ENCODE data around the gene MYO9A.
"Not testable (repeated sequence)": the region's sequence is repeated elsewhere in the genome, so short reads cannot be mapped to it uniquely, and the experiment has no call there.

Gene MYO9A

DNA sequence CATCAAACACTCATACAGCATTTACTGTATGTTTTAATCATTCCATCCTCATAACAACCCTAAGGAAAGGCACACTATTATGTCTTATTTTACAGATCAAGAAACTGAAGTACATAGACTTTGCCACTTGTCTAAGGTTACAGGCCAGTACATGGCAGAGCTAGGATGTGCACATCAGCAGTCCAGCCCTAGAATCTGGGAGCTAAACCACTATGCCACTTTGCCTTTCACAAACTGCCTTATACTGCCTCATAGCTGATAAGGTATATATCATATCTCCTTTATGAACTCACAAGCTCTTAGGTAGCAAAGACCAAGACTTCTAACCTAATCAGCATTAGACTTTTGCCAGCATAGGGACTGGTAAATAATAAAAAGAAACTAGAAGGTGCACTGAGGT lies 49.1 kb downstream of the MYO9A start:
- no peak for DNase-seq (ENCODE audit: low read depth)
- H3K4me3 ChIP-seq (ENCODE audit: control insufficient read depth, low read depth, low read length), result no peak overlapping the region
- TF ChIP-seq, protein P1, sequence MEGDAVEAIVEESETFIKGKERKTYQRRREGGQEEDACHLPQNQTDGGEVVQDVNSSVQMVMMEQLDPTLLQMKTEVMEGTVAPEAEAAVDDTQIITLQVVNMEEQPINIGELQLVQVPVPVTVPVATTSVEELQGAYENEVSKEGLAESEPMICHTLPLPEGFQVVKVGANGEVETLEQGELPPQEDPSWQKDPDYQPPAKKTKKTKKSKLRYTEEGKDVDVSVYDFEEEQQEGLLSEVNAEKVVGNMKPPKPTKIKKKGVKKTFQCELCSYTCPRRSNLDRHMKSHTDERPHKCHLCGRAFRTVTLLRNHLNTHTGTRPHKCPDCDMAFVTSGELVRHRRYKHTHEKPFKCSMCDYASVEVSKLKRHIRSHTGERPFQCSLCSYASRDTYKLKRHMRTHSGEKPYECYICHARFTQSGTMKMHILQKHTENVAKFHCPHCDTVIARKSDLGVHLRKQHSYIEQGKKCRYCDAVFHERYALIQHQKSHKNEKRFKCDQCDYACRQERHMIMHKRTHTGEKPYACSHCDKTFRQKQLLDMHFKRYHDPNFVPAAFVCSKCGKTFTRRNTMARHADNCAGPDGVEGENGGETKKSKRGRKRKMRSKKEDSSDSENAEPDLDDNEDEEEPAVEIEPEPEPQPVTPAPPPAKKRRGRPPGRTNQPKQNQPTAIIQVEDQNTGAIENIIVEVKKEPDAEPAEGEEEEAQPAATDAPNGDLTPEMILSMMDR (conservative IDR thresholded peaks at IDR 0.05; ENCODE audit: control insufficient read depth, insufficient read depth, low read depth, low read length), result no peak

DNA sequence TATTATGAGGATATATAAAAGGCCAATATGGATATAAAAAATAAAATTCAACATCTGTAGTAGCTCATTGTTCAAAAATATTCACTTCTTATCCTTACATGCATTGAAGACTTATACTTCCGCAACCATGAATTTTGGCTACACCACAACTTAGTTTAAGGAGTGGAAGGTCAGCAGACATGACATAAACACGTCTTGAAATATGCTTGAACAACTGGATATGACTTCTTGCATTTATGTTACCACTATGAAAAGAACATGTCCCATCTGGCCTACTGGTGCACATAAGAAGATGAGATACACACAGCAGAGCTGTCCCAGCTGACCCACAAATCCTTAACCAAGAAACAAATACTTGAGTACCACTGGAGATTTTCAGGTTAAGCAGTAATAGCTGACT lies 52.1 kb downstream of the MYO9A start:
- DNase-seq (ENCODE audit: low read depth), result no peak
- TF ChIP-seq, protein P1 (conservative IDR thresholded peaks at IDR 0.05; ENCODE audit: control insufficient read depth, insufficient read depth, low read depth, low read length), result no peak
- H3K4me3 ChIP-seq (ENCODE audit: control insufficient read depth, low read depth, low read length), result no peak overlapping the region

DNA sequence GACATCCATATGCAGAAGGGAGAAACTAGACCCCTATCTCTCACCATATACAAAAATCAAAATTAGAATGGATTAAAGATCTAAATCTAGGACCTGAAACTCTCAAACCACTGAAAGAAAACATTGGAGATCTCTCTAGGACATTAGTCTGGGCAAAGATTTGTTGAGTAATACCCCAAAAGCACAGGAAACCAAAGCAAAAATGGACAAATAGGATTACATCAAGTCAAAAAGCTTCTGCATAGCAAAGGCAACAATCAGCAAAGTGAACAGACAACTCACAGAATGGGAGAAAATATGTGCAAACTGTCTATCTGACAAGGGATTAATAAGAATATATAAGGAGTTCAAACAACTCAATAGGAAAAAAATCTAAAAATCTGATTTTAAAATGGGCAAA lies 54.8 kb downstream of the MYO9A start:
- peak; percentile 16 for DNase-seq (ENCODE audit: low read depth)
- TF ChIP-seq, protein P1 (conservative IDR thresholded peaks at IDR 0.05; ENCODE audit: control insufficient read depth, insufficient read depth, low read depth, low read length), result no peak
- H3K4me3 ChIP-seq (ENCODE audit: control insufficient read depth, low read depth, low read length), result no peak overlapping the region

DNA sequence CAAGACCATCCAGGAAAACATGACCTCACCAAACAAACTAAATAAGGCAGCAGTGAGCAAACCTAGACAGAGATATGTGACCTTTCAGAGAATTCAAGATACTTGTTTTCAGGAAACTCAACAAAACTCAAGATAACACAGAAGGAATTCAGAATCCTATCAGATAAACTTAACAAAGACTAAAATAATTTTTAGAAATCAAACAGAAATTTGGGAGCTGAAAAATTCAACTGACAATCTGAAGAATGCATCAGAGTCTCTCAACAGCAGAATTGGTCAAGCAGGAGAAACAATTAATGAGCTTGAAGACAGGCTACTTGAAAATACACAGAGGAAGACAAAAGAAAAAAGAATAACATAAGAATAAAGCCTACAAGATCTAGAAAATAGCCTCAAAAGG lies 55.6 kb downstream of the MYO9A start:
- TF ChIP-seq, protein P1 (conservative IDR thresholded peaks at IDR 0.05; ENCODE audit: control insufficient read depth, insufficient read depth, low read depth, low read length), result no peak
- H3K4me3 ChIP-seq (ENCODE audit: control insufficient read depth, low read depth, low read length), result no peak overlapping the region
- DNase-seq (ENCODE audit: low read depth), result no peak

DNA sequence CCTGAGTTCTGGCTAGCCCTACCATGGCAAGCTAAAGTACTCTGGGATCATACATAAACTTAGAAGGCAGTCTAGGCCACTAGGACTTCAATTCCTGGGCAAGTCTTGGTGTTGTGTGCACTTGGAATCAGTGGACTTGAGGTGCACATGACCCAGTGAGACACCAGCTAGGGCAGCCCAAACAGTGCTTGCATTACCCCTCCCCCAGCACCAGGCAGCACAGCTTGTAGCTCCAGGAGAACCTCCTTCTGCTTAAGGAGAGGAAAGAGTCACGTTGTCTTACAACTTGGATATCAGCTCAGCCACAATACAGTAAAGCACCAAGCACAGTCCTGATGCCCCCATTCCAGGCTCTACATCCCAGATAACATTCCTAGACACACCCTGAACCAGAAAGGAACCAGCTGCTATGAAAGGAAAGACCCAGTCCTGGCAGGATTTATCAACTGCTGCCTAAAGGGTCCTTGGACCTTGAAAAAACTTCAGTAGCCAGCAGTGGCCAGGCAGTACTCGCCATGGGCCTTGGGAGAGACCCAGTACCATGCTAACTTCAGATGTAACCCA lies 57.2 kb downstream of the MYO9A start:
- TF ChIP-seq, protein P1 (conservative IDR thresholded peaks at IDR 0.05; ENCODE audit: control insufficient read depth, insufficient read depth, low read depth, low read length), result no peak
- DNase-seq (ENCODE audit: low read depth), result no peak
- H3K4me3 ChIP-seq (ENCODE audit: control insufficient read depth, low read depth, low read length), result no peak overlapping the region

DNA sequence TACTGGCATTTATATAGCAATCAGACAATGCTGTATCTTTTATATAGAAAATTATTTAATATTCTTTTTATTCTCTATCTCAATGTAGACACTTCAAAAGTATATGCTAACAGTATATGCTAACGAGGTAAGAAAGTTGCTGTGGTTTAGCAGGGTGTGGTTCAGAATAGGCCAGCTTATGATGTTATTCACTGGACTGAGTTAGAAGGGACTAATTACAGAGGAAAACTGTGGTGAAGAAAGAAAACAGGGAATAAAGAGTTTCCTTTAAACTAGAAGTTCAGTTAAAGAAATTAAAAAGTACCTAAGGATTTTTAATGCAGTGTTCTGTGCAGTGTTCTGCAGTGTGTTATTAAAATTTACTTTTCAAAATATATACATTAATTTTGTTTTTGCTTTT lies 59.4 kb downstream of the MYO9A start:
- H3K4me3 ChIP-seq (ENCODE audit: control insufficient read depth, low read depth, low read length), result no peak overlapping the region
- no peak for DNase-seq (ENCODE audit: low read depth)
- TF ChIP-seq, protein P1 (conservative IDR thresholded peaks at IDR 0.05; ENCODE audit: control insufficient read depth, insufficient read depth, low read depth, low read length), result no peak

DNA sequence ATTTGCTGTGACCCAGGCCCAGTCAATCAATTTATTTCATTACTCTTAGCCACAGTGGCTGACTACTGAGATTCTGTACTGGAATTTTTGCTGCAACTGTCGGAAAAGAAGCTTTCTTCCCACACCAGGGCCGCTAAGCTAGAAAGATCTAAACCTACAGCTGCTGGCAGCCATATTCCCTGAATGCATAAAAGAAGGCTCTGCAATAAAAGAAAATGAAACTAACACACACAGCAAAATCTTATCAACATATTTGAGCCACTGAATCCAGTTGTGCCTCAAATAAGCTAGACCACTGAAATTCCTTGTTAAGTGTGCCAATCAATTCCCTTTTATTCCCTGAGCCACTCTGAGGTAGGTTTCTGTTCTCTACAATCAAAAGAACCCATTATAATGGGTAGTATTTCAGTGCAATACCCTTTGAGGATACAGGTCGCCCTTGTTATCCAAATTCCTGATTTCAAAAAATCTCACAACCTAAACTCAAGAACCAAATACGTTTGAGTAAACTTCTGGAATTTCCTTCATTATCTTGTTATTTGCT lies 60.3 kb downstream of the MYO9A start:
- H3K4me3 ChIP-seq (ENCODE audit: control insufficient read depth, low read depth, low read length), result no peak overlapping the region
- TF ChIP-seq, protein P1 (conservative IDR thresholded peaks at IDR 0.05; ENCODE audit: control insufficient read depth, insufficient read depth, low read depth, low read length), result no peak
- no peak for DNase-seq (ENCODE audit: low read depth)

DNA sequence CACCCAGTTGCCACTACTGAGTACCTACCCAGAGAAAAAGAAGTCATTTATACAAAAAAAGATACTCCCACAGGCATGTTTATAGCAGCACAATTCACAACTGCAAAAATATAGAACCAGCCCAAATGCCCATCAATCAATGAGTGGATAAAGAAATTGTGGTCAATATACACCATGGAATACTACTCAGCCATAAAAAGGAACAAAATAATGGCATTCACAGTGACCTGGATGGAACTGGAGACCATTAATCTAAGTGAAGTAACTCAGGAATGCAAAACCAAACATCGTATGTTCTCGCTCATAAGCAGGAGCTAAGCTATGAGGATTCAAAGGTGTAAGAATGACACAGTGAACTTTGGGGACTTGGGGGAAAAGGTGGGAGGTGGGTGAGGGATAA lies 61.7 kb downstream of the MYO9A start:
- not testable (repeated sequence) for DNase-seq (ENCODE audit: low read depth); H3K4me3 ChIP-seq (ENCODE audit: control insufficient read depth, low read depth, low read length)

DNA sequence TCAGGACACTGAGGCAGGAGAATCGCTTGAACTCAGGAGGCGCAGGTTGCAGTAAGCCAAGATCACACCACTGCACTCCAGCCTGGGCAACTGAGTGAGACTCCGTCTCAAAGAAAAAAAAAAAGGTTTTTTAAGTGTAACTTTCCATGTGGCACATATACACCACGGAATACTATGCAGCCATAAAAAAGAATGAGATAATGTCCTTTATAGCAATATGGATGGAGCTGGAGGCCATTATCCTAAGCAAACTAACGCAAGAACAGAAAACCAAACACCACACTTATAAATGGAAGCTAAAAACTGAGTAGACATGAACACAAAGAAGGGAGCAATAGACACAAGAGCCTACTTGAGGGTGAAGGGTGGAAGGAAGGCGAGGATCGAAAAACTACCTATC lies 64.7 kb downstream of the MYO9A start:
- not testable (repeated sequence) for DNase-seq (ENCODE audit: low read depth); H3K4me3 ChIP-seq (ENCODE audit: control insufficient read depth, low read depth, low read length)

Measured in fibroblast of mammary gland (primary cell).